NCI-H1930 (cell line): ENCODE measurements around the gene MAST1.
A peak's percentile ranks its signal among the peaks of the same experiment; 100 is the strongest.
"Not testable (repeated sequence)": the region's sequence is repeated elsewhere in the genome, so short reads cannot be mapped to it uniquely, and the experiment has no call there.

ENCODE experiments used
- DNase-seq, 2 experiments: peaks; one replicate each; lab custom pipeline; 2025; lab: John Stamatoyannopoulos, UW

MAST1 gene

GRCh38 chr19:12801466-12802266 is 36.6 kb upstream of the MAST1 start, which contains the start of the genes PRDX2 and THSD8:
TSS of gene PRDX2 (minus strand) at chr19:12801800. CDS start at chr19:12801261, 539 bp downstream.
TSS of gene THSD8 (plus strand) at chr19:12802069. CDS start at chr19:12802072, 3 bp downstream.
- peak; percentile 54 to 59 for DNase-seq

GRCh38 chr19:12802267-12803106 is 35.8 kb upstream of the MAST1 start:
- no peak for DNase-seq

GRCh38 chr19:12804051-12804450 is 34.3 kb upstream of the MAST1 start:
- DNase-seq: no peak

GRCh38 chr19:12806242-12807081 is 31.9 kb upstream of the MAST1 start, which contains the start of gene RNASEH2A:
TSS of gene RNASEH2A (plus strand) at chr19:12806584. CDS start at chr19:12806674, 90 bp downstream.
- peak; percentile 80 to 87 for DNase-seq

- no peak for DNase-seq
Observed at GRCh38 chr19:12815088-12815487, 23.2 kb upstream of the MAST1 start.

- DNase-seq: not testable (repeated sequence)
Observed at GRCh38 chr19:12817188-12817587, 21.1 kb upstream of the MAST1 start.

GRCh38 chr19:12817810-12818209 is 20.5 kb upstream of the MAST1 start:
- DNase-seq: not testable (repeated sequence)

- DNase-seq: no peak
Observed at GRCh38 chr19:12821761-12822160, 16.6 kb upstream of the MAST1 start.

- DNase-seq: peak; percentile 52 to 62
Observed at GRCh38 chr19:12825254-12826131, 12.8 kb upstream of the MAST1 start.

- no peak for DNase-seq
Observed at GRCh38 chr19:12828494-12828893, 9.8 kb upstream of the MAST1 start.

GRCh38 chr19:12833418-12833737 is 4.9 kb upstream of the MAST1 start:
- DNase-seq: no peak

- DNase-seq: peak; percentile 32 to 49
Observed at GRCh38 chr19:12833738-12834565, 4.4 kb upstream of the MAST1 start.

- DNase-seq: no peak
Observed at GRCh38 chr19:12834566-12834943, 3.8 kb upstream of the MAST1 start, which contains the start of gene RTBDN. TSS of gene RTBDN (minus strand) at chr19:12834579. CDS start at chr19:12829979, 4,600 bp downstream.

- DNase-seq: no peak
Observed at GRCh38 chr19:12834976-12835757, 3.1 kb upstream of the MAST1 start.

- DNase-seq: no peak
Observed at GRCh38 chr19:12836529-12836863, 1.8 kb upstream of the MAST1 start.

- DNase-seq: no peak
Observed at GRCh38 chr19:12837225-12837624, 1.1 kb upstream of the MAST1 start.

GRCh38 chr19:12838886-12839756 is 806 bp downstream of the MAST1 start:
- DNase-seq: no peak
